ENCODE results near the gene ACTBL2. TPM values are rescaled to one million over a fixed set of nuclear protein-coding genes. Genes with fewer than 3 reads are reported as not detected.

ACTBL2 gene
- total RNA-seq, 1 donor from 2014 or later = 11.8 TPM

DNA sequence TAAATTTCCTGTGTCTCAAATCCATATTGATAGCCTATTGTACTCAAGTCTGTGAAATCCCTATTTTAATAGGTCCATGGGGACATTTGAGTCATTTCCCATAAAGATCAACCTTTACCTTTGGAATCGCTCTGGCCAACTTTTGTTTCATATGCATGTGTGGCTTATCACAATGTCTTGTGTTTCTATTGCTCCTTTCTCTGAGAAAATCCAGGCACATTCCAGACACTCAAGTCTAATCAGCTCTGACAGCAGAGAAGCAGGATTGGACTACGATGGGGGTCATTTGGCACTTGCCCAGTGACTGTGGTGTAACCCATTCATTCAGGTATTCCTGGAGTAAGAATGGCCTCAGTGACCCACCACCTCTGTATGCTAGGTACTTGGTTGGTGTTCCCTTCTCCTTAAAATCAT, 48.4 kb downstream of the ACTBL2 start:
- H3K27ac ChIP-seq (ENCODE audit: low read depth, low read length) = peak overlapping the region; percentile 100
- H3K27me3 Mint-ChIP-seq (ENCODE audit: low read depth, unreplicated experiment) = no peaks in the 10 kb centered on the region
- no peaks in the 10 kb centered on the region for H3K9me3 Mint-ChIP-seq (ENCODE audit: unreplicated experiment)
- H3K9ac ChIP-seq (ENCODE audit: low read length) = peak overlapping the region; percentile 66
- no peaks in the 10 kb centered on the region for H4K20me1 ChIP-seq (ENCODE audit: insufficient read depth, low read length)
- H3K27ac Mint-ChIP-seq (ENCODE audit: unreplicated experiment) = no peak overlapping the region
- TF ChIP-seq, protein P1, sequence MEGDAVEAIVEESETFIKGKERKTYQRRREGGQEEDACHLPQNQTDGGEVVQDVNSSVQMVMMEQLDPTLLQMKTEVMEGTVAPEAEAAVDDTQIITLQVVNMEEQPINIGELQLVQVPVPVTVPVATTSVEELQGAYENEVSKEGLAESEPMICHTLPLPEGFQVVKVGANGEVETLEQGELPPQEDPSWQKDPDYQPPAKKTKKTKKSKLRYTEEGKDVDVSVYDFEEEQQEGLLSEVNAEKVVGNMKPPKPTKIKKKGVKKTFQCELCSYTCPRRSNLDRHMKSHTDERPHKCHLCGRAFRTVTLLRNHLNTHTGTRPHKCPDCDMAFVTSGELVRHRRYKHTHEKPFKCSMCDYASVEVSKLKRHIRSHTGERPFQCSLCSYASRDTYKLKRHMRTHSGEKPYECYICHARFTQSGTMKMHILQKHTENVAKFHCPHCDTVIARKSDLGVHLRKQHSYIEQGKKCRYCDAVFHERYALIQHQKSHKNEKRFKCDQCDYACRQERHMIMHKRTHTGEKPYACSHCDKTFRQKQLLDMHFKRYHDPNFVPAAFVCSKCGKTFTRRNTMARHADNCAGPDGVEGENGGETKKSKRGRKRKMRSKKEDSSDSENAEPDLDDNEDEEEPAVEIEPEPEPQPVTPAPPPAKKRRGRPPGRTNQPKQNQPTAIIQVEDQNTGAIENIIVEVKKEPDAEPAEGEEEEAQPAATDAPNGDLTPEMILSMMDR (IDR thresholded peaks at IDR 0.05; ENCODE audit: insufficient read depth, low read depth, low read length) = no peak
- TF ChIP-seq EZH2 (IDR thresholded peaks at IDR 0.05; ENCODE audit: insufficient read depth, low read length) = no peak
- no peaks in the 10 kb centered on the region for H3K27me3 ChIP-seq (ENCODE audit: insufficient read depth, low read length)
- peaks cover 39% of the 10 kb centered on the region for H3K4me1 Mint-ChIP-seq (ENCODE audit: low read depth, unreplicated experiment)
- H3K36me3 Mint-ChIP-seq (ENCODE audit: low read depth, unreplicated experiment) = no peaks in the 10 kb centered on the region
- H3K79me2 ChIP-seq (ENCODE audit: insufficient read depth, low read length) = no peaks in the 10 kb centered on the region
- no peaks in the 10 kb centered on the region for H3K36me3 ChIP-seq (ENCODE audit: insufficient read depth, low read length)
- no peak overlapping the region for H3K4me3 ChIP-seq (ENCODE audit: insufficient read depth, low read depth, low read length)
- H3K4me3 Mint-ChIP-seq (ENCODE audit: unreplicated experiment) = no peak overlapping the region
- no peaks in the 10 kb centered on the region for H3K9me3 ChIP-seq (ENCODE audit: insufficient read depth, low read depth, low read length)
- FAIRE-seq (peak; percentile 72), DNase-seq (ENCODE audit: low read depth) (peak; percentile 79)
- no peak overlapping the region for H3K4me2 ChIP-seq (ENCODE audit: low read length)
- no peak overlapping the region for H2AFZ ChIP-seq (ENCODE audit: low read depth, low read length)
- peaks cover 43% of the 10 kb centered on the region for H3K4me1 ChIP-seq (ENCODE audit: insufficient read depth, low read length)

DNA sequence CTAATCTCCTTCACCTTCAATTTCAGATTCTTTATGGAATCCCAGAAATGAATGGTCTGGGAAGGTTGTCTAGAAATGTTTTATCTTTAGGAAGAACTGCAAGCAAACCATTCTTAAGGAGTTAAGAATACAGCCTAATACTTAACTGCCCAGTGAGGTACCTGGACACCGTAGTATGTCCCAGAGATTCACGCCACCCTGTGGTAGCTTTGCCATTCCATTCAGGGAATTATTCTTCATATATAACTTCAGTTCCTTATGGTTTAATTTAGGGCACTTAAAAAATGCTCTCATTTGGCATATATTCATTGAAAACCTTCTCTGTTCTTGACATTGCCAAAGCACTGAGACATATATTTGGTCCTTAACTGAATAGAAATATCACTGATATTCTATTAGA, 49.7 kb downstream of the ACTBL2 start:
- Mint-ChIP-seq H3K4me3 (ENCODE audit: unreplicated experiment) (no peak overlapping the region), H3K36me3 (ENCODE audit: low read depth, unreplicated experiment) (no peaks in the 10 kb centered on the region), H3K4me1 (ENCODE audit: low read depth, unreplicated experiment) (peaks cover 35% of the 10 kb centered on the region), H3K27me3 (ENCODE audit: low read depth, unreplicated experiment) (no peaks in the 10 kb centered on the region), H3K27ac (ENCODE audit: unreplicated experiment) (no peak overlapping the region), H3K9me3 (ENCODE audit: unreplicated experiment) (no peaks in the 10 kb centered on the region)
- H2AFZ ChIP-seq (ENCODE audit: low read depth, low read length) = no peak overlapping the region
- H3K4me3 ChIP-seq (ENCODE audit: insufficient read depth, low read depth, low read length) = no peak overlapping the region
- H3K27me3 ChIP-seq (ENCODE audit: insufficient read depth, low read length) = no peaks in the 10 kb centered on the region
- H3K9me3 ChIP-seq (ENCODE audit: insufficient read depth, low read depth, low read length) = no peaks in the 10 kb centered on the region
- no peak overlapping the region for H3K4me2 ChIP-seq (ENCODE audit: low read length)
- DNase-seq (ENCODE audit: low read depth) = no peak
- no peak for FAIRE-seq
- no peaks in the 10 kb centered on the region for H4K20me1 ChIP-seq (ENCODE audit: insufficient read depth, low read length)
- H3K9ac ChIP-seq (ENCODE audit: low read length) = no peak overlapping the region
- no peak overlapping the region for H3K27ac ChIP-seq (ENCODE audit: low read depth, low read length)
- H3K79me2 ChIP-seq (ENCODE audit: insufficient read depth, low read length) = no peaks in the 10 kb centered on the region
- H3K36me3 ChIP-seq (ENCODE audit: insufficient read depth, low read length) = no peaks in the 10 kb centered on the region
- no peak for TF ChIP-seq EZH2 (IDR thresholded peaks at IDR 0.05; ENCODE audit: insufficient read depth, low read length)
- TF ChIP-seq, protein P1 (IDR thresholded peaks at IDR 0.05; ENCODE audit: insufficient read depth, low read depth, low read length) = no peak
- peaks cover 32% of the 10 kb centered on the region for H3K4me1 ChIP-seq (ENCODE audit: insufficient read depth, low read length)

DNA sequence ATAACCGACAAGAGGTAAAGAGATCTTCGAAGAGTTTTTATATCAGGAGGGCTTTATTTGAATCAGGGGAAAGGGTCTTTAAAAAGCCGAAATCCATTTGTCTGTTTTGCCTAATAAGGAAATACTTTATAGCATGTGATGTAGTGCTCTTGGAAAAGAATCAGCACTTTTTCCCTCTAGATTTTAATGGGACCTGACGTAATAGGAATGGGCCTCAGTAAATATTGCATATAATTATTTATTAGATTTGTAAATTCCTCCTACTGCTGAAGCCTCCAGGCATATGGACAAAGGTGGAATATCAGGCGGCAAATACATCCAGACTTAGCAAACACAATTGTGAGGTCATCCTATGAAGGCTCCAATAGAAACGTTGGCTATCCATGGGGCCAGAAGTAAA, 50.9 kb downstream of the ACTBL2 start:
- Mint-ChIP-seq H3K4me1 (ENCODE audit: low read depth, unreplicated experiment) (peaks cover 25% of the 10 kb centered on the region), H3K27ac (ENCODE audit: unreplicated experiment) (no peak overlapping the region)

More for the DNA sequence above, 50.9 kb downstream of the ACTBL2 start:
- H3K36me3 ChIP-seq (ENCODE audit: insufficient read depth, low read length) = no peaks in the 10 kb centered on the region
- no peaks in the 10 kb centered on the region for H3K79me2 ChIP-seq (ENCODE audit: insufficient read depth, low read length)
- H3K9ac ChIP-seq (ENCODE audit: low read length) = no peak overlapping the region
- H3K4me2 ChIP-seq (ENCODE audit: low read length) = no peak overlapping the region
- no peaks in the 10 kb centered on the region for H3K27me3 ChIP-seq (ENCODE audit: insufficient read depth, low read length)
- no peaks in the 10 kb centered on the region for H4K20me1 ChIP-seq (ENCODE audit: insufficient read depth, low read length)
- no peaks in the 10 kb centered on the region for H3K9me3 Mint-ChIP-seq (ENCODE audit: unreplicated experiment)
- no peak for FAIRE-seq
- no peak overlapping the region for H3K27ac ChIP-seq (ENCODE audit: low read depth, low read length)
- no peak overlapping the region for H3K4me3 ChIP-seq (ENCODE audit: insufficient read depth, low read depth, low read length)
- DNase-seq (ENCODE audit: low read depth) = no peak
- TF ChIP-seq, protein P1 (IDR thresholded peaks at IDR 0.05; ENCODE audit: insufficient read depth, low read depth, low read length) = no peak
- no peak for TF ChIP-seq EZH2 (IDR thresholded peaks at IDR 0.05; ENCODE audit: insufficient read depth, low read length)
- H2AFZ ChIP-seq (ENCODE audit: low read depth, low read length) = no peak overlapping the region
- H3K27me3 Mint-ChIP-seq (ENCODE audit: low read depth, unreplicated experiment) = no peaks in the 10 kb centered on the region
- no peaks in the 10 kb centered on the region for H3K36me3 Mint-ChIP-seq (ENCODE audit: low read depth, unreplicated experiment)
- no peaks in the 10 kb centered on the region for H3K9me3 ChIP-seq (ENCODE audit: insufficient read depth, low read depth, low read length)
- no peak overlapping the region for H3K4me3 Mint-ChIP-seq (ENCODE audit: unreplicated experiment)
- peaks cover 22% of the 10 kb centered on the region for H3K4me1 ChIP-seq (ENCODE audit: insufficient read depth, low read length)
